Activated T-helper 2 cell treated with anti-CD3 and anti-CD28 coated beads, Interferon-gamma antibody, Interleukin-2, Interleukin-4, amounts not matched to agents 10 μg/mL and 5 μg/mL and 100 μg/mL, durations not matched to agents 14 hours and 24 hours and 36 hours (primary cell): Measurements from ENCODE around the gene SERPINA9. TPM values are rescaled to one million over a fixed set of nuclear protein-coding genes. Genes with fewer than 3 reads are reported as not detected.

ENCODE experiments used
- DNase-seq: peaks from one replicate; pipeline ENCODE4 v3.0.0; 2021; ENCODE audit warnings: low spot score
- H3K27ac Mint-ChIP-seq: one replicate; pipeline ENCODE4 v1.8.0; 2021; ENCODE audit warnings: mixed read lengths
- H3K27me3 Mint-ChIP-seq: one replicate; pipeline ENCODE4 v1.8.0; 2021; ENCODE audit warnings: low read depth, mixed read lengths
- H3K36me3 Mint-ChIP-seq: one replicate; pipeline ENCODE4 v1.8.0; 2021; ENCODE audit warnings: low read depth, mixed read lengths
- H3K4me1 Mint-ChIP-seq: one replicate; pipeline ENCODE4 v1.8.0; 2021; ENCODE audit warnings: low read depth, mixed read lengths
- H3K4me3 Mint-ChIP-seq: one replicate; pipeline ENCODE4 v1.8.0; 2021; ENCODE audit warnings: low read depth, mild to moderate bottlenecking, moderate library complexity, mixed read lengths
- H3K9me3 Mint-ChIP-seq: one replicate; pipeline ENCODE4 v1.8.0; 2021; ENCODE audit warnings: mixed read lengths
- intact Hi-C: fragments of 100-400 bp; cut with micrococcal nuclease; formaldehyde crosslinking; loops from one replicate; pipeline ENCODE4 v1.15.1; 2023
- total RNA-seq: library from RNA; stranded (reverse); gene quantifications from 2 replicates; pipeline ENCODE4 v1.2.3, GENCODE V29; 2022

SERPINA9 gene
- total RNA-seq, 1 donor from 2014 or later, result not detected

DNA sequence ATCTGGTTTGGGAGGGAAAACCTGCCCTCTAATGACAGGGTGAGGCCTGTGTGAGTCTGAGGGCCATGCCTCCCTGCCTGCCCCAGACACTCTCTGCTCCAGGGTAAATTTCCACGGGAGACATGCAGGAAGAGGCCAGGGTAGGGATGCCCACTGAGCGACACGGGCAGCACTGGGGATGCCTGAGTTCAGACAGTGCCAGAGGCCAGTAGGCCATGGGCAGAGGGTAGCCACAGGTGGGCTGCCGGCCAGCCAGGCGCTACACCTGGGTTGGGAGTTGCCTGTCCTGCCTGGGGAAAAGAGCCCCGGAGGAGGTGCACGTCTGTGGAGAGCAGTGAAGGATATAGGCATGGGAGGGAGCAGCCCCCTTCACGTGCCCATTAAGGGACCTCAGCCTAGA is 29.6 kb upstream of the SERPINA9 start:
- Mint-ChIP-seq H3K9me3 (no peaks in the 10 kb centered on the region), H3K27me3 (no peaks in the 10 kb centered on the region), H3K27ac (no peak overlapping the region), H3K36me3 (no peaks in the 10 kb centered on the region), H3K4me1 (no peaks in the 10 kb centered on the region), H3K4me3 (no peak overlapping the region)
- DNase-seq, result no peak
- intact Hi-C loops, result no loop called here

DNA sequence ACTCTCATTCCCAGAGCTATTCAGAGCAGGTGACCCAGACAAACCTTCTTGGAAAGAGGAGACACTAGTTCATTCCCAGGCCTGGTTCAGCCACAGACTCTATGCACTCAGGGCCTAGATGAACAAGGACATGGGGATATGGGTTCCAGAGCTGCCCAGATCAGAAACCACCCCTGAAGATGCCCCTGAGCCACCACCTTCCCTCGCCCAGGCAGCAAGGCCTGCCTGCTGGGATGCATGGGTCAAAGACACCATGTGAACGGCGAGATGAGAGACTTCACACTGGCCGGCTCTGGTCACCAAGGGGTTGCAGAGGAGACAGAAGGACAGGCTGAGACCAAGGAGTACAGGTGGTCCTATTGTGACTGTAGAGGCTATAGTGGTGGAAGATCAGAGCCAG is 29.2 kb upstream of the SERPINA9 start:
- H3K4me1 Mint-ChIP-seq, result no peaks in the 10 kb centered on the region
- no peaks in the 10 kb centered on the region for H3K36me3 Mint-ChIP-seq
- DNase-seq, result no peak
- H3K4me3 Mint-ChIP-seq, result no peak overlapping the region
- H3K27ac Mint-ChIP-seq, result no peak overlapping the region
- no peaks in the 10 kb centered on the region for H3K27me3 Mint-ChIP-seq
- H3K9me3 Mint-ChIP-seq, result no peaks in the 10 kb centered on the region
- intact Hi-C loops, result no loop called here

DNA sequence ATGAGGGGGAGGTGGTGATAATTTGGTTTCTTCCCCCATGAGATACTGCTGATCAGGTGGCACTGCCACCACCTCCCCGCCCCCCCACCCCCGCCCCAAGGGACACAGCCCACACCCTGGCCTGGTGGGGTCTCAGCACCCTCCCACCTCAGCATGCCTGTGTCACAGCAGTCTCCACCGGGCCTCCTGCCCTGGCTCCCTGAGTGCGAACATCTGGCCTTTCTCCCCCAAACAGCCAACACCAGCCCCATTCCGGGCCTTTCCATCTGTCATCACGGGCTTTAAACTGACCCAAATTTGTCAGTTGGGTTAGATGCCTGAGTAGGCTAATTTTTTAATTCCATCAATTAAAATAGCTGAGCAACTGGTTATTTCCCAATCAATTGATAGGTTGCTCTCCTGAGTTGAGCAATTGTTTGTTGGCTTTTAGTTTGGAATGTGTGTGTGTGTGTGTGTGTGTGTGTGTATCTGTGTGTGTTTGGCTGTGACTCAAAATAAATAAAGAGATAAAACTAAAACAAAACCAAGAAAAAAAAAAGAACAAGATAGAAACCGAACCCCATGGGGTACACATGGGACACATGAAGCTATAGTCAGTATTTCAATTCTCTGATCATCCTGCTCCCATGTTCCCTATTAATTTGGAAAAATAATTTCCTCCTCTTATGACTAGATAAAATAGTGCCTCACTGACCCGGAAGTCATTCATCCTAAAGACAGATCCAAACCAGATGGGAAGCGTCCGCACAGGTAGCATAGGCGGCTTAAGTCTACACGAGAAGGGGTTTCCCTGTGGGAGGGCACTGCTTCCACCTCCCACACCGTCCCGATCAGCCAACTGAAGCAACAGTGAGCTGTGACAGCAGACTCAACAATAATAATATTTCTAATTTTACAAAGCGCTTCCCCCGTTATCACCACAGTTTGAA is 25.9 kb upstream of the SERPINA9 start:
- no peaks in the 10 kb centered on the region for H3K9me3 Mint-ChIP-seq
- H3K36me3 Mint-ChIP-seq, result no peaks in the 10 kb centered on the region
- no peak overlapping the region for H3K27ac Mint-ChIP-seq
- intact Hi-C loops, result no loop called here
- H3K4me1 Mint-ChIP-seq, result no peaks in the 10 kb centered on the region
- H3K27me3 Mint-ChIP-seq, result no peaks in the 10 kb centered on the region
- no peak for DNase-seq
- no peak overlapping the region for H3K4me3 Mint-ChIP-seq

DNA sequence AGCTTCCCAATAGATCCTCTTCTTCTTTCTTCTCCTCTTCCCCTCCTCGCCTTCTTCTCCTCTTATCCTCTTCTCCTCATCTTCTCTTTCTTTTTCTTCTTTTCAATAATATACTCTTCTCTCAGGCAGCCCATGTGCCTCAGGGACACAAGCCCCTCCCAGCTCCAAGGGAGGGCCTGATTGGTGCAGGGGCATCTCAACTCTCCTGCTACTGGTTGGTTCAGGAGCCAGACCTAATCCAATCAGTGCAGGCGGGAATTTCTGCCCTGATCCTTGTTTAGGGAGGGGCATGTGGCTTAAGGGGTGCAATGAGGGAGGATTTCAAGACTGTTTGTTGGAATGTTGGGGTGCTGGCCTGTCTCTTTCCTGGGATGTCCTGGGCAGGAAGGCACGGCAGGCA is 24.3 kb upstream of the SERPINA9 start:
- intact Hi-C loops, result no loop called here
- no peak overlapping the region for H3K4me3 Mint-ChIP-seq
- H3K9me3 Mint-ChIP-seq, result no peaks in the 10 kb centered on the region
- H3K27ac Mint-ChIP-seq, result no peak overlapping the region
- H3K4me1 Mint-ChIP-seq, result no peaks in the 10 kb centered on the region
- no peak for DNase-seq
- no peaks in the 10 kb centered on the region for H3K27me3 Mint-ChIP-seq
- no peaks in the 10 kb centered on the region for H3K36me3 Mint-ChIP-seq

DNA sequence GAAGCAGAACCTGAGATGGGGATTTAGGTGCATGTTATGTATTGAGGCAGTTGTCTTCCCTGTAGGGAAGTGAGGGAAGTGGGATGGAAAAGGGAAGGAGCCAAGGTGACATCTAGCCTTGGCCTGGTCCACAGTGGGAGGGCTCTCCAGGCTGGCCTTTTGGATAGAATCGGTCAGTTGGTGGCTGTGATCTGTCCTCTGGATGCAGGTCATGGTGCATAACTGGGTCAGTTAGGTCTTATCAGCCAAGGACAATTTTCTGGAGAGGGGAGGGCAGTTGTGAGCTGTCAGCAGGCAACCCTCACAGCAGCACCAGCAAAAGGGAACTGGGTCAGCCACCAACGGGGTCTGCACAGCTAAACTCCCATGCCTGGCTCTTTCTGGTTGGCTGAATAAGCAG is 23.7 kb upstream of the SERPINA9 start:
- intact Hi-C loops, result no loop called here
- no peaks in the 10 kb centered on the region for H3K36me3 Mint-ChIP-seq

GRCh38 chr14:94498215-94498614 is 22.2 kb upstream of the SERPINA9 start:
- intact Hi-C loops, result no loop called here
- H3K9me3 Mint-ChIP-seq, result no peaks in the 10 kb centered on the region
- no peaks in the 10 kb centered on the region for H3K27me3 Mint-ChIP-seq
- DNase-seq, result no peak
- H3K4me1 Mint-ChIP-seq, result no peaks in the 10 kb centered on the region
- no peak overlapping the region for H3K4me3 Mint-ChIP-seq
- no peaks in the 10 kb centered on the region for H3K36me3 Mint-ChIP-seq
- no peak overlapping the region for H3K27ac Mint-ChIP-seq

More for the DNA sequence above, 23.7 kb upstream of the SERPINA9 start:
- Mint-ChIP-seq H3K9me3 (no peaks in the 10 kb centered on the region), H3K27me3 (no peaks in the 10 kb centered on the region), H3K27ac (no peak overlapping the region), H3K4me1 (no peaks in the 10 kb centered on the region), H3K4me3 (no peak overlapping the region)
- DNase-seq, result no peak

DNA sequence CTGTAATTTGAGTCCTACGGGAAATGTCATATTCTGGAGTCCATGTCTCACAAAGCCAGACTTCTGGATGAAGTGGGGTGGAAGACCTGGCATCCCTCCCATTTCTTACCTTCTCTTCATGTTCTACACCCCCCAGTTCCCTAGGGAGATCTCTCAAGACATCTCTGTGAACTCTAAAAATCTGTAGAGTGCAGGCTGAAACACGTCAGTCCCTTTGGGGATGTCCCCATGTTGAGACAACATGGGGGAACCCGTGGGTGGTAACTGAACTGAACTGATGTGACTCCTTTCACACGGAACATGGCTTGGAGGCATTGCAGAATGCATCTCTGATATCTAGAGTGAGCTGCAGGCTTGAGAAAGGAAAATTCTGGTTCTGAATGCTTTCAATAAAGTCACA is 18.1 kb upstream of the SERPINA9 start:
- H3K9me3 Mint-ChIP-seq, result no peaks in the 10 kb centered on the region
- no peaks in the 10 kb centered on the region for H3K27me3 Mint-ChIP-seq
- no peaks in the 10 kb centered on the region for H3K4me1 Mint-ChIP-seq
- intact Hi-C loops, result no loop called here
- H3K4me3 Mint-ChIP-seq, result no peak overlapping the region
- DNase-seq, result no peak
- H3K27ac Mint-ChIP-seq, result no peak overlapping the region
- H3K36me3 Mint-ChIP-seq, result no peaks in the 10 kb centered on the region

GRCh38 chr14:94491511-94491910 is 15.5 kb upstream of the SERPINA9 start:
- H3K9me3 Mint-ChIP-seq, result no peaks in the 10 kb centered on the region
- no peak for DNase-seq
- no peaks in the 10 kb centered on the region for H3K36me3 Mint-ChIP-seq
- H3K4me1 Mint-ChIP-seq, result no peaks in the 10 kb centered on the region
- H3K27ac Mint-ChIP-seq, result no peak overlapping the region
- intact Hi-C loops, result no loop called here
- H3K27me3 Mint-ChIP-seq, result no peaks in the 10 kb centered on the region
- H3K4me3 Mint-ChIP-seq, result no peak overlapping the region

DNA sequence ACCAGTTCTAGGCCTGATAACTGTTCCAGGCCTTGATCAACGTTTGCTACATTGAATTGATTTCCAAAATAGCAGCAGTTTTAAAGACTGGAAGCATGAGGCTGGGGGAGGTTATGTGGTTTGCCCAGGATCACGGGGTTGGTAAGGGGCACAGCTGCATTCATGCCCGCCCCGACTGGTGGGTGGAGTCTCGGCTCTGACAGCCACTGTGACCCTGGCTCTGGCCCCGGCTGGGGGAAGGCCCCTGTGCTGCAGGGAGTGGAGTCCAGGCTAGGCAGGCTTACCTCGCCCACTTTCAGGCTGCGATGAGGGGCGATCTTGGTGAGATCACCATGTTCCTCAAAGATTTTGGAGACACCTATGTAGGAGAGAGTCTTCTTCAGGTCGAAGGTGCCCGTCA is 13.3 kb upstream of the SERPINA9 start:
- no peaks in the 10 kb centered on the region for H3K27me3 Mint-ChIP-seq
- DNase-seq, result no peak
- no peaks in the 10 kb centered on the region for H3K9me3 Mint-ChIP-seq
- no peaks in the 10 kb centered on the region for H3K4me1 Mint-ChIP-seq
- no peak overlapping the region for H3K4me3 Mint-ChIP-seq
- H3K36me3 Mint-ChIP-seq, result no peaks in the 10 kb centered on the region
- H3K27ac Mint-ChIP-seq, result no peak overlapping the region
- intact Hi-C loops, result loop anchor here (5.0 kb wide), 1 partner anchor 57 kb away; no protein-coding TSS in a partner anchor

GRCh38 chr14:94486883-94487282 is 10.9 kb upstream of the SERPINA9 start:
- Mint-ChIP-seq H3K27me3 (no peaks in the 10 kb centered on the region), H3K36me3 (no peaks in the 10 kb centered on the region), H3K27ac (no peak overlapping the region), H3K4me1 (no peaks in the 10 kb centered on the region), H3K9me3 (no peaks in the 10 kb centered on the region), H3K4me3 (no peak overlapping the region)
- intact Hi-C loops, result loop anchor here (5.0 kb wide), 1 partner anchor 55 kb away; no protein-coding TSS in a partner anchor
- DNase-seq, result no peak

GRCh38 chr14:94485944-94486841 is 10.2 kb upstream of the SERPINA9 start:
- Mint-ChIP-seq H3K9me3 (no peaks in the 10 kb centered on the region), H3K27ac (no peak overlapping the region), H3K27me3 (no peaks in the 10 kb centered on the region), H3K4me1 (no peaks in the 10 kb centered on the region), H3K36me3 (no peaks in the 10 kb centered on the region), H3K4me3 (no peak overlapping the region)
- intact Hi-C loops, result loop anchor here (5.0 kb wide), 1 partner anchor 54 kb away; no protein-coding TSS in a partner anchor
- DNase-seq, result peak; percentile 17

GRCh38 chr14:94484481-94484880 is 8.5 kb upstream of the SERPINA9 start:
- intact Hi-C loops, result no loop called here
- Mint-ChIP-seq H3K36me3 (no peaks in the 10 kb centered on the region), H3K27ac (no peak overlapping the region), H3K4me1 (no peaks in the 10 kb centered on the region), H3K4me3 (no peak overlapping the region), H3K27me3 (no peaks in the 10 kb centered on the region), H3K9me3 (no peaks in the 10 kb centered on the region)
- DNase-seq, result no peak
